Measurements from ENCODE around the gene CNKSR3.
"Not testable (repeated sequence)": the region's sequence is repeated elsewhere in the genome, so short reads cannot be mapped to it uniquely, and the experiment has no call there.

Gene CNKSR3

GRCh38 chr6:154528310-154528915 lies 17.9 kb upstream of the CNKSR3 start:
- no peak for DNase-seq (ENCODE audit: low spot score)

DNA sequence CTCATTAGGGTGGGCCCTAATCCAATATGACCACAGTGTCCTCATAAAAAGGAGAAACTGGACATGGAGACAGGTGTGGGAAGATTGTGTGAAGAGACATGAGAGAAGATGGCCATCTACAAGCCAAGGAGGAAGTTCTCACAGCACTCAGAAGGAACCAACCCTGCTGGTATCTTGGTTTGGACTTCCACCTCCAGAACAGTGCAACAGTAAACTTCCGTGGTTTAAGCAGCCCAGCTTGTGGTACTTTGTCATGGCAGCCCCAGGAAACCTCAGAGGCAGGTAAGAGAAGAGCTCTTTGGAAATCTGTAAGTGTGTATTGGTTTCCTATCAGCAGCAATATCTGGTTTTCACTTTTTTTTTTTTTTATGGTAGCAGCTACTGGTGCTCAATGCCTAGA lies 16.5 kb upstream of the CNKSR3 start:
- DNase-seq (ENCODE audit: low spot score): no peak

DNA sequence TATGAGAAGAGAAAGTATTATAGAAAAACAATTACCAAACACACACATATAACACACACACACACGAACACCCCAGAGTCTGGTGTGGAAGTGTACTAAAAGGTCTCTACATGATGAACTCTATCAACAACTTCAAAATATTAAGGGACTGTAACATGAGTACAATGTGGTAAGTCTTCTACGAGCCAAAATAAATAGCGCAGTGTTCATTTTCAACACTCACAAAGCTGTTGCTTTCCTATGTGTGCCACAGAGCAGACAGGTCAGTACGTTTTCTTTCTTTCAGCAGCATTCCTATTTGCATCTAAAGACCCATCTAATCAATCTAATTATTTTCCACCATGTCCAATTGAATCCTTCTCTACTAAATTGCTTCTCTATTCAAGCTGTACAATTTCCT lies 12.1 kb upstream of the CNKSR3 start:
- no peak for DNase-seq (ENCODE audit: low spot score)

- no peak for DNase-seq (ENCODE audit: low spot score)
Observed at GRCh38 chr6:154521412-154521811, 10.9 kb upstream of the CNKSR3 start.

GRCh38 chr6:154520280-154520679 lies 9.8 kb upstream of the CNKSR3 start:
- no peak for DNase-seq (ENCODE audit: low spot score)

GRCh38 chr6:154518396-154518795 lies 7.9 kb upstream of the CNKSR3 start:
- no peak for DNase-seq (ENCODE audit: low spot score)

- DNase-seq (ENCODE audit: low spot score): no peak
Observed at GRCh38 chr6:154516276-154516675, 5.8 kb upstream of the CNKSR3 start.

GRCh38 chr6:154515826-154516225 lies 5.3 kb upstream of the CNKSR3 start:
- DNase-seq (ENCODE audit: low spot score): no peak

GRCh38 chr6:154515076-154515475 lies 4.6 kb upstream of the CNKSR3 start:
- DNase-seq (ENCODE audit: low spot score): not testable (repeated sequence)

DNA sequence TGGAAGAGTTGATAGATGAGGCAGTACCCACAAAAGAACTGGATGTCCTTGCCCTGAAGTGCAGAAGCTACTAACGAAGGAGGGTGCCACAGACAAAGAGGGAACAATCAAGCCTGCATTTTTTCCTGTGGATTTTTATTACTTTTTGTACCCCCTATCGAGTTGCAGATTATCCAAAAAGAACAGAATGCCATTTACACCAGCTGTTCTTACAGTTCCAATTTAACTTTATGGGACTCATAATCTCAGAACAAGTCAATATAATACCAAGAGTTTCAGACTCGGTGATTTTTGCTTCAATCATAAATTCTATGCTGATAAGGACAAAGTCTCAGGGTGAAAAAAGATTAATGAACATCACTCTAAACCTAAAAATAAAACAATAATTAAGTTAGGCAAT lies 4.0 kb upstream of the CNKSR3 start:
- no peak for DNase-seq (ENCODE audit: low spot score)

- no peak for DNase-seq (ENCODE audit: low spot score)
Observed at GRCh38 chr6:154513601-154514320, 3.3 kb upstream of the CNKSR3 start.

DNA sequence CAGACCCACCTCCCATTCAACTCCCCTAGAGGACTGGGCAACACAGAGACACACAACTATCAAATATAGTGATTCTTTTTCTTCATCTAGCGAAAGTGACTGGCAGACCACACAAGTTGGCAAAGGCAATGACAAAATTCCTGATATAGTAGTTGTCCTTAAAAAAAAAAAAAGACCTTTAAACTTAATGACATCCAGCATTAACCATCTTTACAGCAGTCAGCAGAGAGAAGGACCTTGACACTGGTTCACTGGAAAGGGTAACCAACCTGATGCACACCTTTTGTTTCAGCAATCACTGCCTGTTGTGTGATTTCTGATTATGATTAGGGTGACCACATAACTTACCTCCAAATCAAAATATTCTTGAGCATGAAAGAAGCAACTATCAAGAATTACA lies 1.7 kb upstream of the CNKSR3 start:
- DNase-seq (ENCODE audit: low spot score): no peak

DNA sequence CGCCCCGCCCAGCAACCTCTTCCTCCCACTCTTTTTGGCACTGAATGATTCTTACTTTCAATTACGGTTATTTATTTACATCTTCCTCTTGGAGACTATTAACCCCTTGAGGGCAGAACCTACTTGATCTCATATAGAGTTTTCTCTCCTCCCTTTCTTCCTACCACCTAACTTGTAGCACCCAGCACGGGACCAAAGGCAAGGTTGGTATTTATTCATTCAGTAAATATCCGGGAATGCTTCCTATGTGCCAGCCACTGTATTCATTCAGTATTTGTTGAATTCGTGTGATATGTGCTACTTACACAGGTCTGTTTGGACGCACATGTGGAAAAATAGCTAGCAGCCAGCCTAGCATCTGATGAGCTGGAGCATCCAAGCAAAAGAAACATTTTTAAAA lies 1.3 kb upstream of the CNKSR3 start:
- no peak for DNase-seq (ENCODE audit: low spot score)

- no peak for DNase-seq (ENCODE audit: low spot score)
Observed at GRCh38 chr6:154509421-154510143, 903 bp downstream of the CNKSR3 start.

DNA sequence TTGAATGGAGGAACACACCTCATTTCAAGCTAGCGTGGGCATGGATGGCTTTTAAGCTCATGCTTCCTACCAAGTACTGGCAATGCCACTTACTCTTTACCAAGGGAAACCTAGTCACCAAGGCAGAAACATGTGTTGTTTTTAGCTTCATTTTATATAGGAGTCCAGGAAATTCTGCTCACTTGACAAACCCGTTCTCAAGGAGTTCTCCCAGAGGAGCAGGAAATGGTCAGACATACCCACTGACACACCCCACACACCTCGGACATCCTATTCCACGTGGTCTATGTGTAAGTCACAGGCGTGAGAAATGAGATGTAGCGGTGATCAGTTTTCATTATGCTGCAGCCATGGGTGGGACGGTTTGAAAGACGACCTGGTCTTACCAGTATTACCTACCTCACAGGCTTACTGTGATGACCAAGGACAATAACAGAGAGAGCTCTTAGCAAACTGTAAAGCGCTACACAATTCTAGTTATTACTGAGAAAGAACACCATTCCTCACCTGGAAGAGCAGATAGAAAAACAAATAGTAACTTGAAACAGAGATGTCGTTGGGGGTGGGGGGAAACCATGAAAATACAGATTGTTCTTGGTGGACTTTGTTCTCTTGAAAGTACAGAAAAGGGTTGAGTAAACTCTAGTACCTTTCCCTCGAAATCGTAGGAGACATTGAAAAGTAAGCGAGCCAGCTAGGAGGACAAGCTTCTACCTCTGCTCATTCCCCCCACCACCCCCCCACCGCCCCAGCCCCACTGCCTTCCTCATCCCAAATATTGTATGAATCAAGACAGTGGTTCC lies 1.7 kb downstream of the CNKSR3 start:
- peak; percentile 35 for DNase-seq (ENCODE audit: low spot score)

DNA sequence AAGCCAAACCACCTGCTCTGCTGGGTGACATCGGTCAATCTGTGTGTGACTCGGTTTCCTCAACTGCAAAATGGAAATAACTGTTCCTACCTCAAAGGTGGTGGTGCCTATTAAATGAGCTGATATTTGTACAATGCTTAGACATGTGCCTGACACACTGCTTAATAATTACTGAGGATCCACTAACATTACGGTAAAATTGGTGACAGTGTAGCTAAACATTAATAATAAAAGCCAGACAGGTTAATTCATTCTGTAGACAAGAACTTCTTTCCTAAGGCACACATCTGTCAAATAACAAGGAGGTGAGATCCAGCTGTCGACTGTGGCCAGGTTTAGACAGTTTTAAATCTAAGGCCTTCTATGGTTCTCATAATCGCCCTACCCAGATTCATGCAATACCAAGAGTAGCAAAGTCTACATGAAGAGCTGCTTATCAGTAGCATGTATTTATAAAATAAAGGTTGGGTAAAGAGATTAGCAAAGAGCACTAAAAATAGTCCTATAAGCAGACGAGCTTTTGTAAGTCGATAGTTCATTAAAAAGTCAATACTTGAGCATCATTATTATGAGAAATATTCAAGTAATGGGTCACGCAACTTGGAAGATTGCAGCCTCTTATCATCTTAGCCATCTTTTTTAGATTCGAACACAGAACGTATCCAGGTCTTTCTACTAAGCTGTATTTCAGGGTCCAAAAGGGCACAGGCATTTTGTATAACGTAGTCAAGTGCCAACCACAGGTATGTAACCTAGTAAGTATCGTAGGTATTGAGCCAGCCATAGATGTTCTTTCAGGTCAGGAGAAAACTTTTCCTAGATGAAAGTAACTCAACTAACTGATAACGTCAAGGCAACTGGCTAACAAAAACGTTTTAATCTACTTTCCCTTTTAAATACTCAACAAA lies 3.2 kb downstream of the CNKSR3 start:
- DNase-seq (ENCODE audit: low spot score): no peak

DNA sequence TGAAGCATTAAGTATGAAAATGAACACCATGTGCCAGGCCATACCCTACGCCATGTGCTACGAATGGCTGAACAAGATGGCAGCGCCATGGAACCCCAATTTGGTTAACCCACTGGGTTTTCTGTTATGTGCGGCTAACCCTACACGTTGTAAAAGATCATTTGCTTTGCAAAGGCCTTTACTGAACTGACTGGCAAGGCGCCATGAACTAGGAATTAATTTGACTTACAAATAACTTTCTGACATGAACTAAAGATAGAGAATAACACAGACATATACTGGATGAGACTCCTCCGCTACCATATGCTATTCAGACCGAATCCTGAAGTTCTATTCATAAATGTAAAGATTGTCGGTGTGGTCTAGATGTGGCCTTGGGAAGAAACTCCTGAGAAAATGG lies 3.9 kb downstream of the CNKSR3 start:
- DNase-seq (ENCODE audit: low spot score): no peak

DNA sequence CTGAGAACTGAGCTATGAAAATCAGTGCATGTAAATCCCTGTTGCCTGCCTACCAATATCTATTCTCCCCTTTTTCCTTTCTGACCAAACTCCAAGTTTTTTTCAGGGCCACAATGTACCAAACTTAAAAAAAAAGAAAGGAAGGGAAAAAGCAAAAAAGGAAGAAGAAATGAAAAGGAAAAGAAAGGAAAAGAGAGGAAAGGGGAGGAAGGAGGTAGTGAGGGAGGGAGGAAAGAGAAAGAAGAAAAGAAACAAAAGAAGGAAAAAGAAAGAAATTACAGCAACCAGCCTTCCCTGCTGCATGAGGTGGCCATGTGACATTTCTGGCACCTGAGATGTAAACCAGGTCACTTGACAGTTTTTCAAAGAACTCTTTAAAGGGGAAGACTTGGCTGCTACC lies 4.4 kb downstream of the CNKSR3 start:
- no peak for DNase-seq (ENCODE audit: low spot score)

- no peak for DNase-seq (ENCODE audit: low spot score)
Observed at GRCh38 chr6:154504865-154505449, 5.5 kb downstream of the CNKSR3 start.

DNA sequence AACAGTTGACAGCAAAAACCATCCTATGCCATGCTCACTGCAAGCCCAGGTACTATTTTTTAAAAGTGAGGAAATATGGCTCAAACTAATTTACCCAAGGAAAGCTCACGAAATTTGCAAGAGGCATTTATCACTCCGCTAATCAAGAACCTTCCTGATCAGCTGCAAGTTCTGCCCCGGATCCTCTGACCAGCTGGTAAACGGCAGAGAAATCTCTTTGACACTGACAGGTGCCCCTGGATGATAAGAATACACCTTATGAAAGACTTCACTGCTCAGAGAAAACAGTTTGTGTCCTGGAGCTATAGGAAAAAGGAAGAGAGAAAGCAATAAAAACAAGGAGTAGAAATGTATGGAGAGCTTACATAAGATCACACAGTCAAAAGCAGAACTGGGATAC lies 6.4 kb downstream of the CNKSR3 start:
- DNase-seq (ENCODE audit: low spot score): no peak

DNA sequence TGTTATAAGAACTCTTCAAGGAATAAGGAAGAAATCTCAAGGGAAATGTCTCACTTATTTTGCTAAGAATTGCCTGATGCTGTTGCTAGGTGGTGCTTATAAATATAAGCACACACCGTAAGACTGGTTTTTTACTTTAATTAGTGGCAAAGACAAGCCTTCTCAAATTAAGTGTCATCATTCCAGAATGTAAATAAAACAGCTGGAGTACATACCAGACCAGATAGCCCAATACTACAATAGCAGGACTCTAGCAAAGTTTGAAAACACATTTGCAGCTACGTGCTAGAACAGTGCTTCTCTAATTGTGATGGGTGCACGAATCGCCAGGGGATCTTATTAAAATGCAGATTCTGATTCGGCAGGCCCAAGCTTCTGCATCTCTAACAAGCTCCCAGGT lies 6.8 kb downstream of the CNKSR3 start:
- DNase-seq (ENCODE audit: low spot score): no peak
